Measurements from ENCODE around the gene CCDC57. TPM values are rescaled to one million over a fixed set of nuclear protein-coding genes. Genes with fewer than 3 reads are reported as not detected.

The CCDC57 gene
- total RNA-seq, 4 donors from 2014 or later, result 23.5 to 87.5 (median 48.3) TPM

DNA sequence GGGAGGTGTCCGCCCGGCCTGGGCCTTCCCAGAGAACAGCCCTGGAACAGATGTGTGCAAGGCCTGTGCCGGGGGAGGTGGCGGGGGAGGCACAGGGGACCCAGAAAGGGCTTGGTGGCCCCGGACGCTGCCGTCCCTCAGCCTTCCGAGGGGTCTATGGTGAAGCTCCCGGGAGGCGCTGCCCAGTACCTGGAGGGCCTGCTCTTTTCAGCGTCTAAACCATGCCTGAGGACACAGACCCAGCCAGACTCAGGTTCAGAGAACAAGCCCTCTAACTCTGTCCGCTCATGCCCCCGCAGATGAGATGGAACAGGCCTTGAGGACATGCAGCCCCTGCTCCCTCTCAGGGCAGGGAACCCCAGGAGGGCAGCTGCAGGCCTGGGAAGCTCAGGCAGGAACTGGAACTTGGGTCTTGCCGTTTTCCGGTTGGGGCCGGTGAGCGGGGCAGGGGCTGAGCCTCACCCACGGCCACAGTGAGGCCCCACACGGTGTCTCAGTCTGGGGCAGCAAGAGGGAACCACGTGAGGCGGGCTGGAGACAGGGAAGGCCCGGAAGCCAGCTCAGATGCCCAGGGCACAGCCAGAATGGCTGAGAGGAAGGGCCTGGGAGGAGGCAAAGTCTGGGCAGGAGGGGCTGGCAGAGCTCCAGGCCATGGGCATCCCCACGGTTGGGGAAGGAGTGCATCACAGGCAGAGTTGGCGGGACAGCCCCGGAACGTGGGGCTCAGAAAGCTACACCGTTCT, 28.7 kb upstream of the CCDC57 start:
- no peaks in the 10 kb centered on the region for H3K9me3 ChIP-seq
- no peak overlapping the region for H3K4me3 ChIP-seq
- TF ChIP-seq POLR2AphosphoS5 (IDR thresholded peaks at IDR 0.05) (peak in 2 of 3 donors; percentile 9 to 35), EP300 (IDR thresholded peaks at IDR 0.05; ENCODE audit: low read depth) (no peak), POLR2A (IDR thresholded peaks at IDR 0.05) (peak; percentile 33)
- intact Hi-C loops (cut with DNase I; ENCODE audit: low total_unique reads) (no loop called here), in situ Hi-C loops (cut with MboI; ENCODE audit: low pct_ligation_motif_present in 1 of 4, low pct_unique_long_range_greater_than_20kb in 1 of 4, low sequenced_read_pairs in 3 of 4) (no loop called here)
- DNase-seq, result peak; percentile 68
- peaks cover 55 to 89% (median 66%) of the 10 kb centered on the region in 4 donors for H3K4me1 ChIP-seq
- H3K36me3 ChIP-seq, result peaks cover 0 to 19% (median 15%) of the 10 kb centered on the region in 4 donors
- H3K27me3 ChIP-seq, result no peaks in the 10 kb centered on the region
- H3K27ac ChIP-seq, result peak overlapping the region; percentile 71 to 85 (median 76)
- 55% methylated on average over 27 of the region's 27 CpGs; no CpG with 5 or more reads in 1 of the 2 donors for WGBS, 2 donors (ENCODE audit: low coverage in 1 of 2)

DNA sequence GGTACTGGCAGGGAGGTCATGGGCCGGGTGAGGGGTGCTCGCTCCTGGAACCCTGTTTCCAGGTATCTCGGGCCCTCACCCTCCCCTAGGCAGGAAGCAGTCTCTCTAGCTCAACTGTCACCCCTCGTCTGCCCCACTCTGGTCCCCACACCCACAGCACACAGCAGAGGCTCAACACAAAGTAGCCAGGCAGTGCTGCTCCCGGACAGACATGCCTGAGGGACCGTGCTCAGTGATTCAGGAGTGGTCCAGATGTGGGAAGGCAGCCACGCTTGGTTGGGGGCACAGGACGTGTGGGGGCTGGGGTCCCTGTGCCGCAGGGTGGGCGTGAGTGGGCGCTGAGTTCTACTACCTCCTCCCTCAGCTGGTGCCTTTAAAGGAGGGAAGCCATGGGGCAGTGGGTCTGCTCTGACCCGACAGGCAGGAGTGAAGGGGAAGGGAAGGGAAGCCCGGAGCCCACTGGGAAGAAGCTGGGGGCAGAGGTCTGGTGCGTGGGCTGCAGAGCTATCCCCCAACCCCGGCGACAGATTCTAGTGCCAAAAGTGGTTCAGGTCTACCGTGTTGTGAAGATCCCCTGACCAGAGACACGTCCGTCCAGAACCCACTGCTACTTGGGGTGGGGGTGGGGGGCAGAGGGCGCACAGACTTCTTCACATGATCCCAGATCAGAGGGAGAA, 28.0 kb upstream of the CCDC57 start:
- H3K36me3 ChIP-seq, result peaks cover 0 to 13% (median 9%) of the 10 kb centered on the region in 4 donors
- H3K4me1 ChIP-seq, result peaks cover 61 to 92% (median 71%) of the 10 kb centered on the region in 4 donors
- H3K4me3 ChIP-seq, result no peak overlapping the region
- H3K27me3 ChIP-seq, result no peaks in the 10 kb centered on the region
- TF ChIP-seq POLR2AphosphoS5 (IDR thresholded peaks at IDR 0.05), result no peak
- no peak for TF ChIP-seq EP300 (IDR thresholded peaks at IDR 0.05; ENCODE audit: low read depth)
- no peak for TF ChIP-seq POLR2A (IDR thresholded peaks at IDR 0.05)
- TF ChIP-seq, protein P1, sequence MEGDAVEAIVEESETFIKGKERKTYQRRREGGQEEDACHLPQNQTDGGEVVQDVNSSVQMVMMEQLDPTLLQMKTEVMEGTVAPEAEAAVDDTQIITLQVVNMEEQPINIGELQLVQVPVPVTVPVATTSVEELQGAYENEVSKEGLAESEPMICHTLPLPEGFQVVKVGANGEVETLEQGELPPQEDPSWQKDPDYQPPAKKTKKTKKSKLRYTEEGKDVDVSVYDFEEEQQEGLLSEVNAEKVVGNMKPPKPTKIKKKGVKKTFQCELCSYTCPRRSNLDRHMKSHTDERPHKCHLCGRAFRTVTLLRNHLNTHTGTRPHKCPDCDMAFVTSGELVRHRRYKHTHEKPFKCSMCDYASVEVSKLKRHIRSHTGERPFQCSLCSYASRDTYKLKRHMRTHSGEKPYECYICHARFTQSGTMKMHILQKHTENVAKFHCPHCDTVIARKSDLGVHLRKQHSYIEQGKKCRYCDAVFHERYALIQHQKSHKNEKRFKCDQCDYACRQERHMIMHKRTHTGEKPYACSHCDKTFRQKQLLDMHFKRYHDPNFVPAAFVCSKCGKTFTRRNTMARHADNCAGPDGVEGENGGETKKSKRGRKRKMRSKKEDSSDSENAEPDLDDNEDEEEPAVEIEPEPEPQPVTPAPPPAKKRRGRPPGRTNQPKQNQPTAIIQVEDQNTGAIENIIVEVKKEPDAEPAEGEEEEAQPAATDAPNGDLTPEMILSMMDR (IDR thresholded peaks at IDR 0.05), result no peak
- intact Hi-C loops (cut with DNase I; ENCODE audit: low total_unique reads), result no loop called here
- WGBS, 2 donors (ENCODE audit: low coverage in 1 of 2), result 82% methylated on average over 20 of the region's 20 CpGs; no CpG with 5 or more reads in 1 of the 2 donors
- in situ Hi-C loops (cut with MboI; ENCODE audit: low pct_ligation_motif_present in 1 of 4, low pct_unique_long_range_greater_than_20kb in 1 of 4, low sequenced_read_pairs in 3 of 4), result no loop called here
- DNase-seq, result no peak
- H3K27ac ChIP-seq, result peak overlapping the region; percentile 71 to 85 (median 76)
- no peaks in the 10 kb centered on the region for H3K9me3 ChIP-seq

DNA sequence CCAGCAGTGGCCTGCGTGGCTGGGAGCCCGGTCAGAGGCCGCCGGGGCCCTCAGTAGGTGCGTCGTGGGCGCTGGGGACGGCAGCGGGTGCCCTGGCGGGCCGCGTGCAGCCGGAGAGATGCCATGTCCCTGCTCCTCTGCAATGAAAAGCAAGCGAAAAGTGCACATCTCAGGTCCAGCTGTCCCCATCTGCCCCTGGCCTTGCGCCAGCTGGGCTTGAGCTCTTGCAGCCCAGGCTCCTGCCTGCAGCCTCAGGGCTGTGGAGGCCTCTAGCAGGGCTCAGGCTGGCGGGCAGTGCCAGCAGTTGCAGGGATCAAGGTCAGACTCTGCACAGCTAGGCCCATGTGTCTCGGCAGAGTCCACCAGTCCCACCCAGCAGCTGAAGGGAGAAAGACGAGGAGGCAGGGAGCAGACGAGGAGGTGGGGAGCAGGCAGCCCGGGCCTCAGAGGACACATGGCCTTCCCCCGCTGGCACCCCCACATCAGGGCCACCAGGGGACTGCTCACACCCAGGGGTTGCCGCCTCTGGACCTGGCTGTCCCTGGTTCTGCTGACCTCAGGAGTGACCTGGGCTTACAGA, 27.4 kb upstream of the CCDC57 start:
- WGBS, 2 donors (ENCODE audit: low coverage in 1 of 2), result 83% methylated on average over 21 of the region's 22 CpGs; no CpG with 5 or more reads in 1 of the 2 donors
- TF ChIP-seq, protein P1 (IDR thresholded peaks at IDR 0.05), result no peak
- TF ChIP-seq POLR2A (IDR thresholded peaks at IDR 0.05), result no peak
- no peak for TF ChIP-seq EP300 (IDR thresholded peaks at IDR 0.05; ENCODE audit: low read depth)
- no peak for TF ChIP-seq POLR2AphosphoS5 (IDR thresholded peaks at IDR 0.05)
- peak overlapping the region; percentile 71 to 85 (median 76) for H3K27ac ChIP-seq
- no peaks in the 10 kb centered on the region for H3K27me3 ChIP-seq
- peaks cover 0 to 6% (median 5%) of the 10 kb centered on the region in 4 donors for H3K36me3 ChIP-seq
- no peak for DNase-seq
- intact Hi-C loops (cut with DNase I; ENCODE audit: low total_unique reads) (loop anchor here (5.0 kb wide), 1 partner anchor 82 kb away; no protein-coding TSS in a partner anchor), in situ Hi-C loops (cut with MboI; ENCODE audit: low pct_ligation_motif_present in 1 of 4, low pct_unique_long_range_greater_than_20kb in 1 of 4, low sequenced_read_pairs in 3 of 4) (no loop called here)
- H3K4me3 ChIP-seq, result no peak overlapping the region
- no peaks in the 10 kb centered on the region for H3K9me3 ChIP-seq
- H3K4me1 ChIP-seq, result peaks cover 61 to 98% (median 72%) of the 10 kb centered on the region in 4 donors

DNA sequence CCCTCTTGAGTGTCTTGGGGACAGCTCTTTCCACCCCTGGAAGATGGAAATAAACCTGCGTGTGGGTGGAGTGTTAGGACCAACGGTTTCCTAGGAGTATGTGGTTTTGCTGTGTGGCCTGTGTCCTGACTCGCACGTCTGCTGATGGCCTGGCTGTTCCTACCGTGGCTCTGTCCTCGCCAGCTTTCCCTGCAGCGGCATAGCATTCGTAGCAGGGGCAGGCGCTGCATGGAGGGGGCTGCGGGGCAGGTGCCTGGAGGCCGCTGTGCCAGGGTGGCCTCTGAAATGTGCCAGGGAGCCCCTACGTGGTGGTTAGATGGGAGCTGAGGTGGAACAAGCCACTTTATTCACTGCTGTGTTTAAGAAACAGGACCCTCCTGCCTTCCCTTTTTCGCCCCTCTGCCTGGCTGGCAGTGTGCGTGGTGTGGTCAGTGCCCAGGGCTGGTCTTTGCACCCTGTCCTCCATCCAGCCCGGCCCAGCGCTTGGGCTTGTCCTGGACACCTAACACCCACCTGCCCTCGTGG, 26.8 kb upstream of the CCDC57 start:
- WGBS, 2 donors (ENCODE audit: low coverage in 1 of 2), result 87% methylated on average over 16 of the region's 17 CpGs; no CpG with 5 or more reads in 1 of the 2 donors
- Histone ChIP-seq H3K27ac (peak overlapping the region; percentile 71 to 85 (median 76)), H3K27me3 (no peaks in the 10 kb centered on the region), H3K4me3 (no peak overlapping the region), H3K4me1 (peaks cover 61 to 98% (median 71%) of the 10 kb centered on the region in 4 donors), H3K36me3 (peaks cover 0 to 6% (median under 1%) of the 10 kb centered on the region in 4 donors), H3K9me3 (no peaks in the 10 kb centered on the region)
- no peak for DNase-seq
- intact Hi-C loops (cut with DNase I; ENCODE audit: low total_unique reads) (loop anchor here (5.0 kb wide), 1 partner anchor 83 kb away; no protein-coding TSS in a partner anchor), in situ Hi-C loops (cut with MboI; ENCODE audit: low pct_ligation_motif_present in 1 of 4, low pct_unique_long_range_greater_than_20kb in 1 of 4, low sequenced_read_pairs in 3 of 4) (no loop called here)
- TF ChIP-seq POLR2AphosphoS5 (IDR thresholded peaks at IDR 0.05), result no peak
- no peak for TF ChIP-seq EP300 (IDR thresholded peaks at IDR 0.05; ENCODE audit: low read depth)
- TF ChIP-seq POLR2A (IDR thresholded peaks at IDR 0.05), result no peak

Data from transverse colon (tissue), 4 donors.